H1 (cell line): ENCODE results near the gene VPS37D. TPM values are rescaled to one million over a fixed set of nuclear protein-coding genes. Genes with fewer than 3 reads are reported as not detected.

ENCODE experiments used
- CTCF ChIA-PET: fragments of 300-600 bp; sonication (Branson Sonifier 250); formaldehyde crosslinking; loops from one replicate; lab custom pipeline; 2021; ENCODE audit not compliant: partially characterized antibody; lab: Charles Lee
- POLR2A ChIA-PET: fragments of 300-600 bp; sonication (Branson Sonifier 250); formaldehyde crosslinking; loops from one replicate; lab custom pipeline; 2021; ENCODE audit warnings: inconsistent platforms; ENCODE audit not compliant: partially characterized antibody; lab: Charles Lee
- DNase-seq, 2 experiments: peaks; one replicate each; pipeline versions ENCODE4 v3.0.0 to v3.0.0-alpha.2; 2010 to 2022; ENCODE audit warnings: low spot score in 2 of 2, low read depth in 1 of 2, mixed read lengths in 1 of 2
- FAIRE-seq: peaks from 2 replicates; lab custom pipeline; 2011; peaks lifted over from hg19 to GRCh38; lab: Jason Lieb, UNC
- H2AFZ ChIP-seq: 2 replicates; pipeline ENCODE4 v1.8.1; 2012; ENCODE audit warnings: low read length, inconsistent platforms
- H2AK5ac ChIP-seq: 2 replicates; pipeline ENCODE4 v1.6.1; 2013; ENCODE audit warnings: low read depth, low read length
- H2BK120ac ChIP-seq: replicated peaks from 2 replicates; pipeline ENCODE3; 2013; ENCODE audit warnings: low read depth, low read length, inconsistent platforms
- H2BK12ac ChIP-seq: 2 replicates; pipeline ENCODE4 v1.6.1; 2013; ENCODE audit warnings: low read depth, low read length
- H2BK15ac ChIP-seq: 2 replicates; pipeline ENCODE4 v1.6.1; 2013; ENCODE audit warnings: low read length
- H2BK20ac ChIP-seq: 2 replicates; pipeline ENCODE4 v1.6.1; 2013; ENCODE audit warnings: low read length
- H2BK5ac ChIP-seq: 2 replicates; pipeline ENCODE4 v1.6.1; 2013; ENCODE audit warnings: low read depth, low read length
- H3K14ac ChIP-seq: 2 replicates; pipeline ENCODE4 v1.6.1; 2013; ENCODE audit warnings: inconsistent platforms; ENCODE audit not compliant: insufficient read length
- H3K18ac ChIP-seq: 2 replicates; pipeline ENCODE4 v1.6.1; 2013; ENCODE audit warnings: low read length; ENCODE audit errors: extremely low read depth
- H3K23ac ChIP-seq: 2 replicates; pipeline ENCODE4 v1.6.1; 2013; ENCODE audit warnings: inconsistent platforms; ENCODE audit not compliant: insufficient read length
- H3K23me2 ChIP-seq: 2 replicates; pipeline ENCODE4 v1.6.1; 2013; ENCODE audit warnings: low read depth, low read length
- H3K27ac ChIP-seq: 2 replicates; pipeline ENCODE4 v1.6.1; 2011; ENCODE audit warnings: low read depth, low read length, inconsistent platforms
- H3K27me3 ChIP-seq, 4 experiments: replicated peaks in 1 of 4; 1 replicate in 1 of 4; 2 replicates in 3 of 4; pipeline versions ENCODE4 v1.6.1 to v1.8.1; 2011 to 2013; ENCODE audit warnings: low read length in 3 of 4, mild to moderate bottlenecking in 3 of 4, inconsistent platforms in 2 of 4, mixed read lengths in 2 of 4, moderate library complexity in 1 of 4; ENCODE audit not compliant: control insufficient read depth in 3 of 4, insufficient read depth in 3 of 4; ENCODE audit errors: extremely low read depth in 1 of 4
- H3K36me3 ChIP-seq, 4 experiments: 2 replicates each; pipeline versions ENCODE4 v1.6.1 to v1.8.1; 2011 to 2013; ENCODE audit warnings: mild to moderate bottlenecking in 4 of 4, low read length in 3 of 4, moderate library complexity in 2 of 4, control low read depth in 1 of 4, inconsistent platforms in 1 of 4; ENCODE audit not compliant: insufficient read depth in 4 of 4, control insufficient read depth in 2 of 4
- H3K4ac ChIP-seq: replicated peaks from 2 replicates; pipeline ENCODE3; 2013; ENCODE audit warnings: low read length, low read depth, mixed read lengths, inconsistent platforms; ENCODE audit not compliant: insufficient read length
- H3K4me1 ChIP-seq, 4 experiments: replicated peaks in 1 of 4; 1 replicate in 1 of 4; 2 replicates in 3 of 4; pipeline versions ENCODE4 v1.6.1 to v1.8.1; 2011 to 2013; ENCODE audit warnings: low read length in 3 of 4, inconsistent platforms in 2 of 4, mixed read lengths in 1 of 4; ENCODE audit not compliant: insufficient read depth in 4 of 4, control insufficient read depth in 3 of 4
- H3K4me2 ChIP-seq, 2 experiments: 2 replicates each; pipeline versions ENCODE4 v1.6.1 to v1.8.1; 2011 to 2013; ENCODE audit warnings: low read depth in 2 of 2, low read length in 2 of 2, control low read depth in 1 of 2, inconsistent platforms in 1 of 2, mild to moderate bottlenecking in 1 of 2; ENCODE audit not compliant: insufficient read depth in 1 of 2
- H3K4me3 ChIP-seq, 4 experiments: fragments of 200-600, 300-600 bp in 1 of 4; sonication (generic), shearing (Covaris generic), sonication (Bioruptor Twin) in 1 of 4; 2 replicates each; pipeline versions ENCODE4 v1.5.1 to v1.8.1; 2011 to 2016; ENCODE audit warnings: low read length in 4 of 4, low read depth in 3 of 4, control low read depth in 2 of 4, inconsistent platforms in 2 of 4, mild to moderate bottlenecking in 2 of 4, mixed read lengths in 1 of 4, moderate library complexity in 1 of 4; ENCODE audit not compliant: insufficient read depth in 2 of 4; ENCODE audit errors: extremely low read depth in 1 of 4
- H3K56ac ChIP-seq: replicated peaks from 2 replicates; pipeline ENCODE3; 2013; ENCODE audit warnings: low read depth, mild to moderate bottlenecking, mixed read lengths, low read length, inconsistent platforms; ENCODE audit not compliant: insufficient read length
- H3K79me1 ChIP-seq: 2 replicates; pipeline ENCODE4 v1.6.1; 2013; ENCODE audit warnings: low read depth, low read length, control low read depth
- H3K79me2 ChIP-seq, 2 experiments: 2 replicates each; pipeline versions ENCODE4 v1.6.1 to v1.8.1; 2012 to 2013; ENCODE audit warnings: low read length in 2 of 2, mild to moderate bottlenecking in 2 of 2, inconsistent platforms in 1 of 2; ENCODE audit not compliant: insufficient read depth in 2 of 2, control insufficient read depth in 1 of 2
- H3K9ac ChIP-seq, 4 experiments: replicated peaks in 1 of 4; 1 replicate in 1 of 4; 2 replicates in 3 of 4; pipeline versions ENCODE4 v1.6.1 to v1.8.1; 2011 to 2013; ENCODE audit warnings: low read depth in 3 of 4, low read length in 3 of 4, control low read depth in 2 of 4, mild to moderate bottlenecking in 2 of 4, moderate library complexity in 2 of 4, inconsistent platforms in 1 of 4; ENCODE audit errors: extremely low read depth in 1 of 4
- H3K9me3 ChIP-seq, 2 experiments: 2 replicates each; pipeline versions ENCODE4 v1.6.1 to v1.8.1; 2012 to 2013; ENCODE audit warnings: mild to moderate bottlenecking in 2 of 2, moderate library complexity in 2 of 2, control low read depth in 1 of 2, inconsistent platforms in 1 of 2, low read depth in 1 of 2, low read length in 1 of 2, mixed read lengths in 1 of 2; ENCODE audit not compliant: insufficient read depth in 2 of 2
- H4K20me1 ChIP-seq, 2 experiments: replicated peaks in 1 of 2; 2 replicates each; pipeline versions ENCODE3 to v1.8.1; 2011 to 2013; ENCODE audit warnings: inconsistent platforms in 2 of 2, low read length in 2 of 2, mild to moderate bottlenecking in 1 of 2; ENCODE audit not compliant: insufficient read depth in 2 of 2, control insufficient read depth in 1 of 2
- H4K5ac ChIP-seq: 2 replicates; pipeline ENCODE4 v1.6.1; 2013; ENCODE audit warnings: low read length, low read depth, mixed read lengths, inconsistent platforms; ENCODE audit not compliant: insufficient read length
- H4K8ac ChIP-seq: 2 replicates; pipeline ENCODE4 v1.8.0; 2013; ENCODE audit warnings: mild to moderate bottlenecking, moderate library complexity, low read length, inconsistent platforms; ENCODE audit not compliant: insufficient read depth; ENCODE audit errors: extremely low read depth
- H4K91ac ChIP-seq: replicated peaks from 2 replicates; pipeline ENCODE3; 2013; ENCODE audit warnings: low read length, mixed read lengths, inconsistent platforms; ENCODE audit not compliant: insufficient read length
- CTBP2 ChIP-seq: IDR thresholded peaks from 2 replicates; pipeline ENCODE4 v1.7.0; 2011; ENCODE audit warnings: borderline replicate concordance, mild to moderate bottlenecking, moderate library complexity, mixed read lengths, low read length; ENCODE audit not compliant: insufficient read depth, insufficient read length
- E2F6 ChIP-seq: IDR thresholded peaks from 2 replicates; pipeline ENCODE4 v1.6.1; 2012; ENCODE audit warnings: inconsistent platforms
- JUND ChIP-seq: IDR thresholded peaks from 2 replicates; pipeline ENCODE4 v1.6.1; 2011; ENCODE audit warnings: mild to moderate bottlenecking, improper control_type of control experiment, low read length
- MAFK ChIP-seq: IDR thresholded peaks from 2 replicates; pipeline ENCODE4 v1.6.1; 2012; ENCODE audit warnings: low read depth, mild to moderate bottlenecking, improper control_type of control experiment, low read length
- NRF1 ChIP-seq: IDR thresholded peaks from 2 replicates; pipeline ENCODE4 v1.6.1; 2011; ENCODE audit warnings: mild to moderate bottlenecking, low read depth, low read length, improper control_type of control experiment
- SP4 ChIP-seq: IDR thresholded peaks from 2 replicates; pipeline ENCODE4 v1.6.1; 2012; ENCODE audit warnings: low read length, inconsistent platforms
- SUZ12 ChIP-seq: fragments of 200-600 bp; sonication (generic); IDR thresholded peaks from 2 replicates; pipeline ENCODE4 v1.6.1; 2012; ENCODE audit warnings: mild to moderate bottlenecking, inconsistent platforms, low read length, moderate library complexity, mixed read lengths
- TBP ChIP-seq: IDR thresholded peaks from 2 replicates; pipeline ENCODE4 v1.6.1; 2011; ENCODE audit warnings: low read depth, low read length, improper control_type of control experiment
- TEAD4 ChIP-seq: IDR thresholded peaks from 2 replicates; pipeline ENCODE4 v1.6.1; 2012; ENCODE audit warnings: low read depth, low read length, inconsistent platforms, mixed read lengths
- USF2 ChIP-seq: IDR thresholded peaks from 2 replicates; pipeline ENCODE4 v1.6.1; 2011; ENCODE audit warnings: low read length, improper control_type of control experiment
- WGBS, 2 experiments: shearing (Covaris generic) in 1 of 2; methylation state at CpG; one replicate each; pipeline versions ENCODE4 v1.1.6 to v1.1.7; 2013 to 2015; ENCODE audit warnings: low lambda C conversion rate in 2 of 2, mixed read lengths in 2 of 2, inconsistent platforms in 1 of 2, low coverage in 1 of 2, missing lambda C conversion rate in 1 of 2; ENCODE audit not compliant: insufficient replicate concordance in 2 of 2, insufficient coverage in 1 of 2, insufficient read length in 1 of 2; ENCODE audit errors: extremely low coverage in 1 of 2, missing lambda C conversion rate in 1 of 2; 5-methylcytosine and 5-hydroxymethylcytosine counted together
- polyA plus RNA-seq, 7 experiments: library from polyadenylated mRNA; depleted of rRNA in 3 of 7; stranded (reverse) in 5 of 7; unstranded in 2 of 7; fragments of >200 nt in 5 of 7; fragments of 200-250 nt in 2 of 7; gene quantifications; 1 replicate in 5 of 7; 2 replicates in 1 of 7; 4 replicates in 1 of 7; pipeline versions ENCODE4 v1.2.1 to v1.2.3, GENCODE V29; 2011 to 2013; ENCODE audit warnings: missing spikeins in 2 of 7, mixed read lengths in 2 of 7
- total RNA-seq: library from RNA; stranded (reverse); fragmentation: NEBNext Ultra II Directional; extraction: Animal tissue kit (Norgen Biotek cat#: 25700); gene quantifications from 2 replicates; pipeline ENCODE4 v1.2.1, GENCODE V29; 2021

The VPS37D gene
- total and polyA plus RNA-seq, 2 of the 8 experiments (the other 6 are each of a cell fraction or from before 2014, with no cell fraction given) = 3.4 to 5.0 TPM

GRCh38 chr7:73678862-73679261 lies 11.2 kb downstream of the VPS37D start:
- no peak overlapping the region for H2BK15ac ChIP-seq
- H4K91ac ChIP-seq = no peak overlapping the region
- no peak overlapping the region for H3K27ac ChIP-seq
- peaks cover 2% of the 10 kb centered on the region; the same call in 1 of the 2 replicates for H3K79me1 ChIP-seq
- DNase-seq = no peak
- no peak overlapping the region for H2AK5ac ChIP-seq
- H3K9ac ChIP-seq = no peak overlapping the region
- ChIA-PET POLR2A (interaction anchor here (0.8 kb wide), 1 partner anchor 85 kb away, joined by 3 read pairs; no protein-coding TSS in a partner anchor), CTCF (interaction anchor here (0.8 to 1.8 kb wide), 6 partner anchors 11 to 72 kb away, joined by 3 to 5 read pairs (median 4); partner anchors contain the start of gene VPS37D)
- no peak overlapping the region for H2BK5ac ChIP-seq
- H3K4me3 ChIP-seq = no peak overlapping the region
- H2BK120ac ChIP-seq = no peak overlapping the region
- TF ChIP-seq NRF1 (no peak), TBP (no peak), E2F6 (no peak), SP4 (no peak), JUND (no peak), USF2 (no peak), CTBP2 (no peak), TEAD4 (no peak), MAFK (no peak), SUZ12 (no peak)
- no peak overlapping the region for H3K4ac ChIP-seq
- peaks cover 0 to 9% of the 10 kb centered on the region in 2 experiments for H4K20me1 ChIP-seq
- H3K56ac ChIP-seq = no peak overlapping the region
- H3K23me2 ChIP-seq = peaks cover 12% of the 10 kb centered on the region
- H2BK12ac ChIP-seq = no peak overlapping the region
- H4K8ac ChIP-seq = no peak overlapping the region
- 90% methylated on average over 6 of the region's 6 CpGs; no CpG with 5 or more reads in 1 of the 2 experiments for WGBS, 2 experiments
- peaks cover 0 to 6% (median 4%) of the 10 kb centered on the region in 4 experiments; a peak in 4 of 8 replicates for H3K36me3 ChIP-seq
- H3K4me2 ChIP-seq = no peak overlapping the region
- no peak overlapping the region for H4K5ac ChIP-seq
- H2BK20ac ChIP-seq = no peak overlapping the region
- H3K27me3 ChIP-seq = no peaks in the 10 kb centered on the region; a peak in 1 of 7 replicates
- peaks cover 3 to 7% (median 3%) of the 10 kb centered on the region in 4 experiments; a peak in 5 of 7 replicates for H3K4me1 ChIP-seq
- peaks cover 16 to 39% of the 10 kb centered on the region in 2 experiments for H3K79me2 ChIP-seq
- no peak for FAIRE-seq
- no peaks in the 10 kb centered on the region for H3K9me3 ChIP-seq
- H2AFZ ChIP-seq = no peak overlapping the region
- H3K23ac ChIP-seq = no peak overlapping the region
- no peak overlapping the region for H3K14ac ChIP-seq
- H3K18ac ChIP-seq = no peak overlapping the region
